ENCODE measurements around the gene GRK4. TPM values are rescaled to one million over a fixed set of nuclear protein-coding genes. Genes with fewer than 3 reads are reported as not detected.

Gene GRK4
- total RNA-seq, 1 experiment from 2014 or later, result 4.2 TPM

- Histone ChIP-seq H3K27ac (ENCODE audit: low read depth, low read length) (no peak overlapping the region; the same call in 1 of the 2 replicates), H3K4me1 (ENCODE audit: control insufficient read depth in 1 of 2, insufficient read depth in 2 of 2, low read length in 2 of 2) (peaks cover 3 to 9% of the 10 kb centered on the region in 2 experiments), H3K4me3 (replicated peaks in 1 of 2; ENCODE audit: low read depth in 1 of 2, low read length in 2 of 2) (no peak overlapping the region), H3K9me3 (ENCODE audit: control insufficient read depth in 1 of 2, insufficient read depth in 1 of 2, low read depth in 1 of 2, low read length in 2 of 2) (no peaks in the 10 kb centered on the region), H3K9me2 (ENCODE audit: insufficient read depth) (no peaks in the 10 kb centered on the region), H3K79me2 (ENCODE audit: insufficient read depth, low read length) (peaks cover 38% of the 10 kb centered on the region), H3K27me3 (ENCODE audit: insufficient read depth, low read length) (no peaks in the 10 kb centered on the region), H3K4me2 (ENCODE audit: low read length) (no peak overlapping the region), H4K20me1 (ENCODE audit: insufficient read depth) (no peaks in the 10 kb centered on the region; the same call in 1 of the 2 replicates), H3K36me3 (ENCODE audit: control insufficient read depth in 1 of 2, insufficient read depth in 2 of 2, low read length in 2 of 2) (peaks cover 64 to 92% of the 10 kb centered on the region in 2 experiments), H3K9ac (ENCODE audit: low read length) (no peak overlapping the region), H2AFZ (ENCODE audit: low read depth, low read length, poor library complexity, severe bottlenecking) (no peak overlapping the region)
- intact Hi-C loops (cut with micrococcal nuclease), result no loop called here
- ATAC-seq, result no peak; the same call in 1 of the 2 replicates
- no peak for TF ChIP-seq ATF3 (IDR thresholded peaks at IDR 0.05)
- no peak for TF ChIP-seq SP1 (IDR thresholded peaks at IDR 0.05; ENCODE audit: low read depth)
- no peak for TF ChIP-seq FOSL1 (IDR thresholded peaks at IDR 0.05; ENCODE audit: low read depth)
- no peak for TF ChIP-seq RAD21 (IDR thresholded peaks at IDR 0.05; ENCODE audit: low read depth)
- no peak for TF ChIP-seq ELF1 (IDR thresholded peaks at IDR 0.05; ENCODE audit: borderline replicate concordance, low read depth)
- no peak for TF ChIP-seq REST (IDR thresholded peaks at IDR 0.05; ENCODE audit: low read depth)
- no peak for TF ChIP-seq EZH2 (IDR thresholded peaks at IDR 0.05)
- no peak for TF ChIP-seq SRF (IDR thresholded peaks at IDR 0.05; ENCODE audit: low read depth)
- TF ChIP-seq POLR2AphosphoS5 (IDR thresholded peaks at IDR 0.05; ENCODE audit: low read depth, low read length), result no peak
- TF ChIP-seq TCF7L2 (IDR thresholded peaks at IDR 0.05; ENCODE audit: borderline replicate concordance, extremely low read depth, insufficient read depth, insufficient read length), result no peak
- no peak for TF ChIP-seq ZFX (IDR thresholded peaks at IDR 0.05)
- no peak for TF ChIP-seq ZNF274 (IDR thresholded peaks at IDR 0.05; ENCODE audit: low read depth, low read length)
- no peak for TF ChIP-seq MAX (IDR thresholded peaks at IDR 0.05)
- TF ChIP-seq YY1 (IDR thresholded peaks at IDR 0.05; ENCODE audit: extremely low read depth, insufficient replicate concordance, low read depth, low read length), result no peak
- no peak for TF ChIP-seq CBX3 (IDR thresholded peaks at IDR 0.05; ENCODE audit: low read depth)
- no peak for TF ChIP-seq EGR1 (IDR thresholded peaks at IDR 0.05; ENCODE audit: low read depth)
- TF ChIP-seq JUND (IDR thresholded peaks at IDR 0.05), result no peak
- ChIA-PET RAD21 (ENCODE audit: low non-redundant PET in 1 of 2, low total read pairs in 2 of 2, uncharacterized antibody in 2 of 2, unreplicated experiment in 2 of 2) (no interaction called here), POLR2A (no interaction called here), CTCF (interaction anchor here (2.8 kb wide), 1 partner anchor 11 kb away, joined by 7 read pairs; no protein-coding TSS in a partner anchor)
- no peak for DNase-seq (ENCODE audit: low read depth, low spot score)
- no TSS peak for BruUV-seq (replicated peaks)
These were observed 20.6 kb upstream of the GRK4 start for GRCh38 chr4:2942532-2943363.
